ENCODE data around the gene RNF17.

DNA sequence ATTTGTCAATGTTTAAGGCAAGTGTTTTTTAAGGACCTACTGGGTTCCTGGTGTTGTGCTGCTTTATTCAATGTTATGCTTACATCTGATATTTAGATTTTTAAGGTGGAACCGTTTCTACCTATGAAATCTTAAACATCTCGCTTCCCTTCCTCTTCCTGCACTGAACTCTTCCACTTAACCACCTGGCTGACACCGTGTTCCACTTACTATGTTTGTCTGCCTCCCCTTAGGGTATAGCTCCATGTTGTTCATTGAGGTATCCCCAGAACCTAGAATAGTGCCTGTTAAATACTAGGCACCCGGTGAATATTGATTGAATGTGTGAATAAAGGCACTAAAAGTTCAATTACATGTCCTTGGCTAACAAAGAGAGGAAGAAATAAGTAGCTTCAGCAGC, 104.9 kb downstream of the RNF17 start:
- no peak for TF ChIP-seq POLR2A (IDR thresholded peaks at IDR 0.05; ENCODE audit: low read depth, low read length)
- TF ChIP-seq, protein P1, sequence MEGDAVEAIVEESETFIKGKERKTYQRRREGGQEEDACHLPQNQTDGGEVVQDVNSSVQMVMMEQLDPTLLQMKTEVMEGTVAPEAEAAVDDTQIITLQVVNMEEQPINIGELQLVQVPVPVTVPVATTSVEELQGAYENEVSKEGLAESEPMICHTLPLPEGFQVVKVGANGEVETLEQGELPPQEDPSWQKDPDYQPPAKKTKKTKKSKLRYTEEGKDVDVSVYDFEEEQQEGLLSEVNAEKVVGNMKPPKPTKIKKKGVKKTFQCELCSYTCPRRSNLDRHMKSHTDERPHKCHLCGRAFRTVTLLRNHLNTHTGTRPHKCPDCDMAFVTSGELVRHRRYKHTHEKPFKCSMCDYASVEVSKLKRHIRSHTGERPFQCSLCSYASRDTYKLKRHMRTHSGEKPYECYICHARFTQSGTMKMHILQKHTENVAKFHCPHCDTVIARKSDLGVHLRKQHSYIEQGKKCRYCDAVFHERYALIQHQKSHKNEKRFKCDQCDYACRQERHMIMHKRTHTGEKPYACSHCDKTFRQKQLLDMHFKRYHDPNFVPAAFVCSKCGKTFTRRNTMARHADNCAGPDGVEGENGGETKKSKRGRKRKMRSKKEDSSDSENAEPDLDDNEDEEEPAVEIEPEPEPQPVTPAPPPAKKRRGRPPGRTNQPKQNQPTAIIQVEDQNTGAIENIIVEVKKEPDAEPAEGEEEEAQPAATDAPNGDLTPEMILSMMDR (IDR thresholded peaks at IDR 0.05; ENCODE audit: extremely low read depth in 1 of 2, insufficient read depth in 1 of 2, low read depth in 1 of 2, low read length in 2 of 2): no peak

Measured in endothelial cell of umbilical vein (primary cell).